KMS-11 (cell line): ENCODE data around the gene FOXL2.

Source experiments
- H2AFZ ChIP-seq: fragments of 200-600 bp; sonication (generic); 2 replicates; pipeline ENCODE4 v1.6.1; 2016; ENCODE audit warnings: antibody characterized with exemption, mixed run types, low read depth
- H3K27ac ChIP-seq: fragments of 200-600 bp; sonication (generic); 2 replicates; pipeline ENCODE4 v1.6.1; 2016; ENCODE audit warnings: mild to moderate bottlenecking, mixed run types
- H3K27me3 ChIP-seq: fragments of 200-600 bp; sonication (generic); 2 replicates; pipeline ENCODE4 v1.6.1; 2017; ENCODE audit warnings: mild to moderate bottlenecking, low read depth, mixed run types, moderate library complexity; ENCODE audit not compliant: insufficient read depth
- H3K36me3 ChIP-seq: fragments of 200-600 bp; sonication (generic); 2 replicates; pipeline ENCODE4 v1.6.1; 2017; ENCODE audit warnings: mild to moderate bottlenecking, mixed run types; ENCODE audit not compliant: insufficient read depth
- H3K4me1 ChIP-seq: fragments of 200-600 bp; sonication (generic); 2 replicates; pipeline ENCODE4 v1.6.1; 2016; ENCODE audit warnings: mild to moderate bottlenecking, low read depth, mixed run types; ENCODE audit not compliant: poor library complexity, severe bottlenecking
- H3K4me2 ChIP-seq: fragments of 200-600 bp; sonication (generic); 2 replicates; pipeline ENCODE4 v1.7.0; 2016; ENCODE audit warnings: mild to moderate bottlenecking, mixed run types
- H3K4me3 ChIP-seq: fragments of 200-600 bp; sonication (generic); IDR thresholded peaks from 2 replicates; pipeline ENCODE4 v1.6.1; 2017; ENCODE audit warnings: low read depth, low read length, mixed read lengths; ENCODE audit not compliant: insufficient read depth
- H3K79me2 ChIP-seq: fragments of 200-600 bp; sonication (generic); 2 replicates; pipeline ENCODE4 v1.6.1; 2016; ENCODE audit warnings: low read depth, mixed run types; ENCODE audit not compliant: insufficient read depth
- H3K9ac ChIP-seq: fragments of 200-600 bp; sonication (generic); 2 replicates; pipeline ENCODE4 v1.6.1; 2016; ENCODE audit warnings: mild to moderate bottlenecking, mixed run types
- H4K20me1 ChIP-seq: fragments of 200-600 bp; sonication (generic); 2 replicates; pipeline ENCODE4 v1.6.1; 2016; ENCODE audit warnings: mild to moderate bottlenecking, mixed run types; ENCODE audit not compliant: insufficient read depth
- CTCF ChIP-seq: fragments of 200-600 bp; sonication (generic); conservative IDR thresholded peaks from 2 replicates; pipeline ENCODE4 v1.6.1; 2017; ENCODE audit warnings: low read depth, mild to moderate bottlenecking, antibody characterized with exemption, low read length, moderate library complexity, mixed read lengths

The FOXL2 gene

GRCh38 chr3:138984816-138985215, 37.9 kb upstream of the FOXL2 start:
- TF ChIP-seq CTCF = no peak
- Histone ChIP-seq H3K9ac (no peak overlapping the region), H3K4me1 (peaks cover 5% of the 10 kb centered on the region), H3K4me3 (no peak overlapping the region), H3K4me2 (no peak overlapping the region), H3K36me3 (no peaks in the 10 kb centered on the region), H2AFZ (no peak overlapping the region), H3K27ac (no peak overlapping the region), H3K79me2 (no peaks in the 10 kb centered on the region), H3K27me3 (no peaks in the 10 kb centered on the region), H4K20me1 (no peaks in the 10 kb centered on the region)

- H3K79me2 ChIP-seq = no peaks in the 10 kb centered on the region
- no peaks in the 10 kb centered on the region for H3K27me3 ChIP-seq
- H3K4me1 ChIP-seq = no peaks in the 10 kb centered on the region
Observed at GRCh38 chr3:138976047-138976446, 29.1 kb upstream of the FOXL2 start.

GRCh38 chr3:138975351-138975750, 28.4 kb upstream of the FOXL2 start:
- no peak overlapping the region for H3K4me3 ChIP-seq
- no peaks in the 10 kb centered on the region for H3K79me2 ChIP-seq
- H3K27ac ChIP-seq = no peak overlapping the region
- no peak overlapping the region for H3K4me2 ChIP-seq
- no peaks in the 10 kb centered on the region for H3K36me3 ChIP-seq
- H3K27me3 ChIP-seq = no peaks in the 10 kb centered on the region
- H3K4me1 ChIP-seq = no peaks in the 10 kb centered on the region
- no peak overlapping the region for H2AFZ ChIP-seq
- no peak for TF ChIP-seq CTCF
- no peaks in the 10 kb centered on the region for H4K20me1 ChIP-seq
- H3K9ac ChIP-seq = no peak overlapping the region

More at GRCh38 chr3:138976047-138976446, 29.1 kb upstream of the FOXL2 start:
- Histone ChIP-seq H3K9ac (no peak overlapping the region), H4K20me1 (no peaks in the 10 kb centered on the region), H3K4me2 (no peak overlapping the region), H3K4me3 (no peak overlapping the region), H3K27ac (no peak overlapping the region), H2AFZ (no peak overlapping the region), H3K36me3 (no peaks in the 10 kb centered on the region)
- TF ChIP-seq CTCF = no peak

- H3K36me3 ChIP-seq = no peaks in the 10 kb centered on the region
- H3K4me2 ChIP-seq = no peak overlapping the region
- no peaks in the 10 kb centered on the region for H3K79me2 ChIP-seq
- H3K4me1 ChIP-seq = no peaks in the 10 kb centered on the region
- H3K9ac ChIP-seq = no peak overlapping the region
- H3K27ac ChIP-seq = no peak overlapping the region
- no peaks in the 10 kb centered on the region for H3K27me3 ChIP-seq
- no peak for TF ChIP-seq CTCF
- no peak overlapping the region for H3K4me3 ChIP-seq
- H4K20me1 ChIP-seq = no peaks in the 10 kb centered on the region
- no peak overlapping the region for H2AFZ ChIP-seq
Observed at GRCh38 chr3:138974462-138974861, 27.5 kb upstream of the FOXL2 start.
